Hepatocyte (in vitro differentiated cells): ENCODE results near the gene TM9SF1.

ENCODE experiments used
- EZH2 ChIP-seq: fragments of 200-600 bp; sonication (generic); IDR thresholded peaks from 2 replicates; pipeline ENCODE4 v1.6.1; 2016; ENCODE audit warnings: antibody characterized with exemption, mild to moderate bottlenecking, borderline replicate concordance
- EZH2phosphoT487 ChIP-seq: fragments of 200-600 bp; sonication (generic); IDR thresholded peaks from one replicate; pipeline ENCODE4 v1.6.1; 2018; ENCODE audit warnings: antibody characterized with exemption, mild to moderate bottlenecking, low read depth, moderate library complexity; ENCODE audit not compliant: unreplicated experiment, severe bottlenecking
- TF ChIP-seq, protein P1 (sequence below): fragments of 200-600 bp; sonication (generic); IDR thresholded peaks from 2 replicates; pipeline ENCODE4 v1.5.1; 2016; ENCODE audit warnings: antibody characterized with exemption, mild to moderate bottlenecking; ENCODE audit not compliant: poor library complexity

DNA sequence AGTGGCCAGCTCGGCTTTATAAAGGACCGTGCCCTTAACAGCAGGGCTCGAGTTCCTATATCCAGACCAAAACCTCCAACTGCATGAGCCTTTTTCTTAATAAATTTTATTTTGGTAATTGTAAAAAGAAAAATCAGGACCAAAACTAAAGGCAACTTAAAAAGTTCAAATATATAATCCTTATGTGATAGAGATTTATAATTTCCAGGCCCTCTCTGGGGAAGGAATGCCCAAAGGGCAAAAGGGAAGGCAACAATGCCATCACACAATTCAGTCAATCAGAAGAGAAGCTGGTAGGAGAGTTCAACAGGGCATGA, 6.2 kb downstream of the TM9SF1 start:
- TF ChIP-seq, protein P1, sequence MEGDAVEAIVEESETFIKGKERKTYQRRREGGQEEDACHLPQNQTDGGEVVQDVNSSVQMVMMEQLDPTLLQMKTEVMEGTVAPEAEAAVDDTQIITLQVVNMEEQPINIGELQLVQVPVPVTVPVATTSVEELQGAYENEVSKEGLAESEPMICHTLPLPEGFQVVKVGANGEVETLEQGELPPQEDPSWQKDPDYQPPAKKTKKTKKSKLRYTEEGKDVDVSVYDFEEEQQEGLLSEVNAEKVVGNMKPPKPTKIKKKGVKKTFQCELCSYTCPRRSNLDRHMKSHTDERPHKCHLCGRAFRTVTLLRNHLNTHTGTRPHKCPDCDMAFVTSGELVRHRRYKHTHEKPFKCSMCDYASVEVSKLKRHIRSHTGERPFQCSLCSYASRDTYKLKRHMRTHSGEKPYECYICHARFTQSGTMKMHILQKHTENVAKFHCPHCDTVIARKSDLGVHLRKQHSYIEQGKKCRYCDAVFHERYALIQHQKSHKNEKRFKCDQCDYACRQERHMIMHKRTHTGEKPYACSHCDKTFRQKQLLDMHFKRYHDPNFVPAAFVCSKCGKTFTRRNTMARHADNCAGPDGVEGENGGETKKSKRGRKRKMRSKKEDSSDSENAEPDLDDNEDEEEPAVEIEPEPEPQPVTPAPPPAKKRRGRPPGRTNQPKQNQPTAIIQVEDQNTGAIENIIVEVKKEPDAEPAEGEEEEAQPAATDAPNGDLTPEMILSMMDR: no peak
- TF ChIP-seq EZH2phosphoT487: no peak
- no peak for TF ChIP-seq EZH2
